PFSK-1 (cell line): Measurements from ENCODE around the gene TRIM7.
"Not testable (repeated sequence)": the region's sequence is repeated elsewhere in the genome, so short reads cannot be mapped to it uniquely, and the experiment has no call there.

Experiments
- FOXP2 ChIP-seq: optimal IDR thresholded peaks from 2 replicates; pipeline ENCODE3; 2011; ENCODE audit warnings: borderline replicate concordance, control low read depth, inconsistent platforms; ENCODE audit not compliant: insufficient read depth; ENCODE audit errors: extremely low read length, extremely low read depth
- POLR2AphosphoS5 ChIP-seq: IDR thresholded peaks from 2 replicates; pipeline ENCODE4 v1.6.1; 2012; ENCODE audit warnings: low read depth, mild to moderate bottlenecking, control low read depth, low read length, moderate library complexity
- REST ChIP-seq, 2 experiments: IDR thresholded peaks; 2 replicates each; pipeline versions ENCODE4 v1.6.1 to v1.8.0; 2011 to 2012; ENCODE audit warnings: low read depth in 2 of 2, low read length in 2 of 2, control low read depth in 1 of 2, inconsistent platforms in 1 of 2, mild to moderate bottlenecking in 1 of 2, moderate library complexity in 1 of 2; ENCODE audit not compliant: insufficient read depth in 1 of 2
- SIN3A ChIP-seq: IDR thresholded peaks from 2 replicates; pipeline ENCODE4 v1.6.1; 2012; ENCODE audit warnings: mild to moderate bottlenecking, low read length, moderate library complexity, borderline replicate concordance; ENCODE audit not compliant: insufficient read depth
- TAF1 ChIP-seq: IDR thresholded peaks from 2 replicates; pipeline ENCODE4 v1.6.1; 2012; ENCODE audit warnings: low read length, control low read depth, borderline replicate concordance; ENCODE audit not compliant: insufficient read depth

The TRIM7 gene

GRCh38 chr5:181149355-181149754 is 55.6 kb downstream of the TRIM7 start:
- TF ChIP-seq FOXP2 (no peak), TAF1 (no peak), REST (IDR thresholded peaks at IDR 0.05; ENCODE audit: insufficient read depth in 1 of 2, low read depth in 2 of 2, low read length in 2 of 2) (no peak), POLR2AphosphoS5 (no peak), SIN3A (no peak)

- not testable (repeated sequence) for TF ChIP-seq REST (IDR thresholded peaks at IDR 0.05; ENCODE audit: insufficient read depth in 1 of 2, low read depth in 2 of 2, low read length in 2 of 2); TAF1; FOXP2
These were observed 57.9 kb downstream of the TRIM7 start, which contains the start of gene OR2V2 for GRCh38 chr5:181146927-181147636. TSS of gene OR2V2 (plus strand) at chr5:181147586. CDS start at chr5:181154943, 7,357 bp downstream.

GRCh38 chr5:181145133-181145532 is 59.9 kb downstream of the TRIM7 start:
- TF ChIP-seq TAF1 (no peak), POLR2AphosphoS5 (no peak), SIN3A (no peak), REST (IDR thresholded peaks at IDR 0.05; ENCODE audit: insufficient read depth in 1 of 2, low read depth in 2 of 2, low read length in 2 of 2) (no peak), FOXP2 (no peak)
